ENCODE measurements around the gene MARCHF6.

- peak; percentile 48 for TF ChIP-seq CTCF (IDR thresholded peaks at IDR 0.05; ENCODE audit: insufficient read depth, low read length)
- TF ChIP-seq GABPA (IDR thresholded peaks at IDR 0.05; ENCODE audit: low read depth), result no peak
- TF ChIP-seq REST (IDR thresholded peaks at IDR 0.05; ENCODE audit: insufficient replicate concordance, low read depth), result no peak
- TF ChIP-seq SPI1 (IDR thresholded peaks at IDR 0.05; ENCODE audit: borderline replicate concordance, low read depth), result no peak
- no peak for TF ChIP-seq POLR2AphosphoS5 (IDR thresholded peaks at IDR 0.05; ENCODE audit: low read depth)
Observed at GRCh38 chr5:10364186-10364689, 10.7 kb downstream of the MARCHF6 start.
